ENCODE results near the gene TJAP1.

DNA sequence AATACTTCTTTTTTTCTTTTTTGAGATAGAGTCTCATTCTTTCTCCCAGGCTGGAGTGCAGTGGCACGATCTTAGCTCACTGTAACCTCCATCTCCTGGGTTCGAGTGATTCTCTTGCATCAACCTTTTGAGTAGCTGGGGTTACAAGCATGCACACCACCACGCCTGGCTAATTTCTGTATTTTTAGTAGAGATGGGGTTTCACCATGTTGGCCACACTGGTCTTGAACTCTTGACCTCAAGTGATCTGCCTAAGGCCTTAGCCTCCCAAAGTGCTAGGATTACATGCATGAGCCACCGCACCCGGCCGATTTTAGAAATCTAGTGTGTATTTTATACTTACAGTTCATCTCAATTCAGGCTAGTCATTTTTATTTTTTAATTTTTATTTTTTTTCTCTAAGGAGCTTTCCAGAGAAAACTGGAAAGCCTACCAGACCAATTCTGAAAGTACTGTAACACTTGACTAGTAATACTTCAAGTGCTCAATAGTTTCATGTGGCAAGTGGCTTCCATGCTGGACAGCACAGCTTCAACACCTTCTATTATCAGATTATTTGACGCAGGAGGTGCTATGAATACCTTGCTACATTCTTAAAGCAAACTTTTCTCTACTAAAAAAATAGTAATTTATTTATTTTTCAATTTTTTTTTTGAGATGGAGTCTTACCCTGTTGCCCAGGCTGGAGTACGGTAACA, 64.6 kb downstream of the TJAP1 start:
- TF ChIP-seq, protein P1, sequence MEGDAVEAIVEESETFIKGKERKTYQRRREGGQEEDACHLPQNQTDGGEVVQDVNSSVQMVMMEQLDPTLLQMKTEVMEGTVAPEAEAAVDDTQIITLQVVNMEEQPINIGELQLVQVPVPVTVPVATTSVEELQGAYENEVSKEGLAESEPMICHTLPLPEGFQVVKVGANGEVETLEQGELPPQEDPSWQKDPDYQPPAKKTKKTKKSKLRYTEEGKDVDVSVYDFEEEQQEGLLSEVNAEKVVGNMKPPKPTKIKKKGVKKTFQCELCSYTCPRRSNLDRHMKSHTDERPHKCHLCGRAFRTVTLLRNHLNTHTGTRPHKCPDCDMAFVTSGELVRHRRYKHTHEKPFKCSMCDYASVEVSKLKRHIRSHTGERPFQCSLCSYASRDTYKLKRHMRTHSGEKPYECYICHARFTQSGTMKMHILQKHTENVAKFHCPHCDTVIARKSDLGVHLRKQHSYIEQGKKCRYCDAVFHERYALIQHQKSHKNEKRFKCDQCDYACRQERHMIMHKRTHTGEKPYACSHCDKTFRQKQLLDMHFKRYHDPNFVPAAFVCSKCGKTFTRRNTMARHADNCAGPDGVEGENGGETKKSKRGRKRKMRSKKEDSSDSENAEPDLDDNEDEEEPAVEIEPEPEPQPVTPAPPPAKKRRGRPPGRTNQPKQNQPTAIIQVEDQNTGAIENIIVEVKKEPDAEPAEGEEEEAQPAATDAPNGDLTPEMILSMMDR (conservative IDR thresholded peaks at IDR 0.05) = no peak
- TF ChIP-seq ZFX (IDR thresholded peaks at IDR 0.05) = no peak

All from C4-2B (cell line).